ENCODE measurements around the gene OR51V1.

The OR51V1 gene

DNA sequence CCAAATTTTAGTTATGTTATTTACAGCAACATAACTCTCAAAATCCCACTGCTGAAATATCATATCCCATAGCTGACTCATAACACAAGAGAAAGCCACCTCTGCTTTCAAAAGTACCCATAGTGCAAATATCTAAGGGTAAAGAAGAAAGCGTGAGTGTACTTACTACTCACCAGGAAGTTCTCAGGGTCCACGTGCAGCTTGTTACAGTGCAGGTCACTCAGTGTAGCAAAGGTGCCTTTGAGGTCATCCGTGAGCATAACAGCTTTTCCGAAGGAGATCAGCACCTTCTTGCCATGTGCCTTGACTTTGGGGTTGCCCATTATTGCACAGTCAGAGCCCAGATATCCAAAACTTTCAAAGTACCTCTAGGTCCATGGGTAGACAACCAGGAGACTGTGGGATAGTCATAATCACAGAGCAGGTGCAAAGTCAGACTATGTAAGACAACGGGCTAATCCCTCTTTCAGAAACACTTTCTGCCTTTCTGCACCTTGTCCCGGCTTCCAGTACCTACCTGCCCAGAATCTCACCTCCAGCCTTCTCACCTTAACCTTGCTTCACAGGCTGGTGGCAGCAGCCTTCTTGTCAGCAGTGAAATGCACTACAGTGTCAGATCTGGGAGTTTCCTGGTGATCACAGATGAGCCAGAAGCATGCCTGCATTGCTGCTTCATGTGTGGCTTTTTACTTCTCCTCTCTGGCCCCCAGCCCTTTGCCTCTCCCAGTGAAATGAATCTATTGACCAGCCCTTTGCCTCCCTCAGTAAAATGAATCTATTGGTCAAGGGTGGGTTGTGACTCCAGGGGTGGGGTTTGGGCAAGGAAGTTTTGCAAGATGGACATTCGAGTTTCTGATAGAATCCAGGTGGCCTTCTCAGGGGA is 42.7 kb upstream of the OR51V1 start:
- TF ChIP-seq, protein P1, sequence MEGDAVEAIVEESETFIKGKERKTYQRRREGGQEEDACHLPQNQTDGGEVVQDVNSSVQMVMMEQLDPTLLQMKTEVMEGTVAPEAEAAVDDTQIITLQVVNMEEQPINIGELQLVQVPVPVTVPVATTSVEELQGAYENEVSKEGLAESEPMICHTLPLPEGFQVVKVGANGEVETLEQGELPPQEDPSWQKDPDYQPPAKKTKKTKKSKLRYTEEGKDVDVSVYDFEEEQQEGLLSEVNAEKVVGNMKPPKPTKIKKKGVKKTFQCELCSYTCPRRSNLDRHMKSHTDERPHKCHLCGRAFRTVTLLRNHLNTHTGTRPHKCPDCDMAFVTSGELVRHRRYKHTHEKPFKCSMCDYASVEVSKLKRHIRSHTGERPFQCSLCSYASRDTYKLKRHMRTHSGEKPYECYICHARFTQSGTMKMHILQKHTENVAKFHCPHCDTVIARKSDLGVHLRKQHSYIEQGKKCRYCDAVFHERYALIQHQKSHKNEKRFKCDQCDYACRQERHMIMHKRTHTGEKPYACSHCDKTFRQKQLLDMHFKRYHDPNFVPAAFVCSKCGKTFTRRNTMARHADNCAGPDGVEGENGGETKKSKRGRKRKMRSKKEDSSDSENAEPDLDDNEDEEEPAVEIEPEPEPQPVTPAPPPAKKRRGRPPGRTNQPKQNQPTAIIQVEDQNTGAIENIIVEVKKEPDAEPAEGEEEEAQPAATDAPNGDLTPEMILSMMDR (IDR thresholded peaks at IDR 0.05; ENCODE audit: low read depth, low read length, missing control alignments): no peak
- no peak overlapping the region for H3K4me3 ChIP-seq (replicated peaks; ENCODE audit: low read depth, low read length)
- no peak for DNase-seq (ENCODE audit: extremely low read depth, low read depth)

DNA sequence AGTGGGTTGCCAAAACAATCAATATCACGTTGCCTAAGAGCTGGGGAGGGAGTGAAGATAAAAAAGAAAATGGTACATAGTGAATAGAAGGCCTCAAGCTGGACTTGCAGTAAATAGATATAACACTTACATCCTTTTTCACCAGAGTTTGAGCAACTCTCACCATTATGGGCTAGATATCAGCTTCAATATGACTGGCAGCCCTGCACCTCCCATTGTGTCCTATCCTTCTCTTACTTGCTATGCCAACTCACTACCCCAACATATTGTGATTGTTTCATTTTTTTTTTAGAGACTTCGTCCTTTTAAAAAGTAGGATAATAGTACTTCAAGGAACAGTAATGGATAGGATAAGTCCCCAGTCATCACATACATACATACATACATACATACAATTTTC is 41.7 kb upstream of the OR51V1 start:
- no peak for DNase-seq (ENCODE audit: extremely low read depth, low read depth)
- H3K4me3 ChIP-seq (replicated peaks; ENCODE audit: low read depth, low read length): no peak overlapping the region
- TF ChIP-seq, protein P1 (IDR thresholded peaks at IDR 0.05; ENCODE audit: low read depth, low read length, missing control alignments): no peak

GRCh38 chr11:5241458-5241857 is 41.0 kb upstream of the OR51V1 start:
- H3K4me3 ChIP-seq (replicated peaks; ENCODE audit: low read depth, low read length): no peak overlapping the region
- TF ChIP-seq, protein P1 (IDR thresholded peaks at IDR 0.05; ENCODE audit: low read depth, low read length, missing control alignments): no peak
- no peak for DNase-seq (ENCODE audit: extremely low read depth, low read depth)

GRCh38 chr11:5240458-5240857 is 40.0 kb upstream of the OR51V1 start:
- DNase-seq (ENCODE audit: extremely low read depth, low read depth): no peak
- TF ChIP-seq, protein P1 (IDR thresholded peaks at IDR 0.05; ENCODE audit: low read depth, low read length, missing control alignments): no peak

GRCh38 chr11:5240056-5240455 is 39.6 kb upstream of the OR51V1 start:
- TF ChIP-seq, protein P1 (IDR thresholded peaks at IDR 0.05; ENCODE audit: low read depth, low read length, missing control alignments): no peak
- no peak overlapping the region for H3K4me3 ChIP-seq (replicated peaks; ENCODE audit: low read depth, low read length)
- DNase-seq (ENCODE audit: extremely low read depth, low read depth): no peak

More at GRCh38 chr11:5240458-5240857, 40.0 kb upstream of the OR51V1 start:
- H3K4me3 ChIP-seq (replicated peaks; ENCODE audit: low read depth, low read length): no peak overlapping the region

GRCh38 chr11:5239046-5239445 is 38.6 kb upstream of the OR51V1 start:
- TF ChIP-seq, protein P1 (IDR thresholded peaks at IDR 0.05; ENCODE audit: low read depth, low read length, missing control alignments): no peak

More at GRCh38 chr11:5239046-5239445, 38.6 kb upstream of the OR51V1 start:
- H3K4me3 ChIP-seq (replicated peaks; ENCODE audit: low read depth, low read length): no peak overlapping the region
- no peak for DNase-seq (ENCODE audit: extremely low read depth, low read depth)
